Activated CD8-positive, alpha-beta memory T cell treated with anti-CD3 and anti-CD28 coated beads, Interleukin-2, amount 10 ng/mL, durations not matched to agents 7 days and 5 days (primary cell): ENCODE measurements around the gene CDH26. TPM values are rescaled to one million over a fixed set of nuclear protein-coding genes. Genes with fewer than 3 reads are reported as not detected.

Experiments
- ATAC-seq: fragments of 150-1000 bp; cut with Tn5 transposase; one replicate; pipeline ENCODE4 v1.10.0; 2021; ENCODE audit warnings: moderate library complexity
- CTCF ChIA-PET: fragments of 350-600 bp; sonication (Branson Sonifier 250); formaldehyde crosslinking; loops from one replicate; lab custom pipeline; 2021; ENCODE audit warnings: antibody characterized with exemption; lab: Charles Lee
- DNase-seq: peaks from one replicate; pipeline ENCODE4 v3.0.0-alpha.2; 2020
- H3K27ac Mint-ChIP-seq: one replicate; pipeline ENCODE4 v1.8.0; 2021; ENCODE audit warnings: mild to moderate bottlenecking, mixed read lengths
- H3K27me3 Mint-ChIP-seq: one replicate; pipeline ENCODE4 v1.8.0; 2021; ENCODE audit warnings: mixed read lengths
- H3K36me3 Mint-ChIP-seq: one replicate; pipeline ENCODE4 v1.8.0; 2021; ENCODE audit warnings: mild to moderate bottlenecking, mixed read lengths
- H3K4me1 Mint-ChIP-seq: one replicate; pipeline ENCODE4 v1.8.0; 2021; ENCODE audit warnings: mixed read lengths
- H3K4me3 Mint-ChIP-seq: one replicate; pipeline ENCODE4 v1.8.0; 2021; ENCODE audit warnings: mild to moderate bottlenecking, moderate library complexity, mixed read lengths
- H3K9me3 Mint-ChIP-seq: one replicate; pipeline ENCODE4 v1.8.0; 2022; ENCODE audit warnings: low read depth, mixed read lengths
- total RNA-seq, 2 experiments: library from RNA; stranded (reverse); gene quantifications; one replicate each; pipeline ENCODE4 v1.2.3, GENCODE V29; 2021

Gene CDH26
- total RNA-seq, 2 experiments from 2014 or later = 0.42 to 1.5 TPM

DNA sequence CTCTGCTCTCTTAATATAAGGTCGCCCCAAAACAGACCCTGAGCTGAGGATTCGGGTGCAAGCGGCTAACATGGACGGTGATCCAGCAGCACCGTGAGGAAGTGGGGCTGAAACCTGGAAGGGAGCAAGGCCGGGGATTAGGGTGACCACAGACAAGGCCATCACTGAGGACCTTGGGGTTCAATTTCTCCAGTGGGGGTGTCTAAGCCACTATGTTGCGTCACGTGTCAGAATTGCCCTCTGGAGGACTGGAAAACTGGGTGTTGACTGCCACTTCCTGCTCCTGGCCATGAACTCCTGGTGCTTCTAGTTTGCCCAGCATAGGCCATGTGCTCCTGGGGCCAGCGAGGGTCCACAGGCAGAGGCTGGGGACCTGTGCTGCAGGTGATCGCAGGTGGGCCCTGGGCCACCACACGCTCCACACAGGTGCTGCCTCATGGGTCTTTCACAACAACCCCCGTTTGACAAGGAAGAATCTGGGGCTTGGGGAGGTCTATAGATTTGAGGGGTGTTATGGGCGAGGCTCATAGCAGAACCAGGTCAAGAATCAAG lies 101.9 kb downstream of the CDH26 start:
- Mint-ChIP-seq H3K27ac (no peak overlapping the region), H3K9me3 (no peaks in the 10 kb centered on the region), H3K36me3 (no peaks in the 10 kb centered on the region), H3K4me1 (peaks cover 35% of the 10 kb centered on the region), H3K4me3 (no peak overlapping the region), H3K27me3 (no peaks in the 10 kb centered on the region)
- ATAC-seq (no peak), DNase-seq (no peak)
- CTCF ChIA-PET = no interaction called here

DNA sequence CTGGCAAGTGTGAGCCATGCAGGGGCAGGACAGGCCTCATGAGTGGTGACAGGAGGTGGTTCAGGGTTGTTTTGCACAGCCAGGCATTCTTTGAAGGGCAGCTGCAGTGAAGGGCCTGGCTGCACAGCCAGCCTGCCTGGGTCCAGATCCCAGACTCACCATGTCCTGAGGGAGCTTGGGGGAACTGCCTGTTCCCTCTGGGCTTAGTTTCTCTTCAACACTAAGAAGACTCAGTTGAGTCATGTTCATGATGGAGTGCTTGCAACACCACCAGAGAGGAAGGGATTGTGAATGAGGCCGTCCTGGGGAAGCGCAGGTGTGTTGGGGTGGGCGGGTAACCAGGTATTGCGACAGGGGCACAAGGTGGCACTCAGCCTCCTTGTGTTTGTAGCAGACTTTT lies 102.4 kb downstream of the CDH26 start:
- ATAC-seq (no peak), DNase-seq (no peak)
- H3K4me1 Mint-ChIP-seq = peaks cover 30% of the 10 kb centered on the region
- CTCF ChIA-PET = no interaction called here
- H3K27me3 Mint-ChIP-seq = no peaks in the 10 kb centered on the region
- no peak overlapping the region for H3K27ac Mint-ChIP-seq
- H3K9me3 Mint-ChIP-seq = no peaks in the 10 kb centered on the region
- no peak overlapping the region for H3K4me3 Mint-ChIP-seq
- H3K36me3 Mint-ChIP-seq = no peaks in the 10 kb centered on the region

DNA sequence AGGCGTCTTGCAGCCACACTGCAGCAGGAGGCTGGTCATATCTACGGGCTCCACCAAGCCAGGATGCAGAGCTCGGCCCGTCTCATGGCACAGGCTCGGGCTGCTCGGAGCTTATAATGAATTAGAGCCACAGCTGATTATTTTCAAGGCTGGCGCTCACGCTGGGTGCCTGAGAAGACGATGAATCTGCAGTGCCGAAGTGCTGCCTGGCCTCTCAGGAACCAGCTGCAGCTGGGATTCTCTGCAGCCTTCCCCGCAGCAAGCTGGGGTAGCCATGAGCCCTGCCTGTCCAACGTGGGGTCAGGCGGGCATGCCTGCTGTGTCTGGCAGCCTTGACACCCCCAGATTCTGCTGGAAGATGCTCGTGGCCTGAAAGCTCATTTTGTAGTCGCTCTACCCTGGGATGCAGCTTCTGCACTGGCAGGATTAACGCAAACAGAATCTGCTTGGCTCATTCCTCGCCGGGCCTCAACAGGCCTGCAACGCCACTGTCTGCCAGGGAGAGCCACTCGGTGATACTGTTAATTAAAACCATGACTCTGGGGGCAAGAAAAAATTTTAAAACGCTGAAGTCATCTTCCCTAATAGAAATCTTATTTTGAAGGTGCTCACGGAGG lies 104.3 kb downstream of the CDH26 start:
- CTCF ChIA-PET = no interaction called here
- ATAC-seq (no peak), DNase-seq (no peak)
- Mint-ChIP-seq H3K4me1 (peaks cover 11% of the 10 kb centered on the region), H3K27ac (no peak overlapping the region), H3K36me3 (no peaks in the 10 kb centered on the region), H3K27me3 (no peaks in the 10 kb centered on the region), H3K9me3 (no peaks in the 10 kb centered on the region), H3K4me3 (no peak overlapping the region)

- Mint-ChIP-seq H3K36me3 (no peaks in the 10 kb centered on the region), H3K27ac (no peak overlapping the region), H3K4me1 (peaks cover 6% of the 10 kb centered on the region), H3K9me3 (no peaks in the 10 kb centered on the region), H3K27me3 (no peaks in the 10 kb centered on the region), H3K4me3 (no peak overlapping the region)
- DNase-seq (no peak), ATAC-seq (no peak)
- CTCF ChIA-PET = no interaction called here
Observed at GRCh38 chr20:60063048-60063451, 104.8 kb downstream of the CDH26 start.

GRCh38 chr20:60063739-60064380 lies 105.6 kb downstream of the CDH26 start:
- Mint-ChIP-seq H3K27ac (no peak overlapping the region), H3K36me3 (no peaks in the 10 kb centered on the region)

More at GRCh38 chr20:60063739-60064380, 105.6 kb downstream of the CDH26 start:
- DNase-seq (no peak), ATAC-seq (no peak)
- H3K4me1 Mint-ChIP-seq = peaks cover 4% of the 10 kb centered on the region
- no peaks in the 10 kb centered on the region for H3K9me3 Mint-ChIP-seq
- H3K27me3 Mint-ChIP-seq = peaks cover 3% of the 10 kb centered on the region
- CTCF ChIA-PET = no interaction called here
- no peak overlapping the region for H3K4me3 Mint-ChIP-seq

Other genes starting within 250 kb of the CDH26 start
- 10 to 100 TPM; 13.5 to 25.7 TPM for gene SYCP2, start 24.8 kb upstream of the CDH26 start, total RNA-seq
- gene PPP1R3D, start 18.1 kb upstream of the CDH26 start, total RNA-seq = 1 to 10 TPM; 8.5 to 8.7 TPM
- 10 to 100 TPM; 21.9 to 31.2 TPM for gene FAM217B, start 18.0 kb upstream of the CDH26 start, total RNA-seq